Keratinocyte (primary cell): ENCODE data around the gene FRMD3. TPM values are rescaled to one million over a fixed set of nuclear protein-coding genes. Genes with fewer than 3 reads are reported as not detected.

Source experiments
- DNase-seq: peaks from one replicate; pipeline ENCODE4 v3.0.0-alpha.2; 2011; ENCODE audit warnings: low read depth, missing footprints, low spot score
- FAIRE-seq: peaks from 2 replicates; lab custom pipeline; 2011; peaks lifted over from hg19 to GRCh38; lab: Jason Lieb, UNC
- H2AFZ ChIP-seq: 2 replicates; pipeline ENCODE4 v1.6.0; 2012; ENCODE audit warnings: low read length, control low read depth, inconsistent platforms; ENCODE audit not compliant: control insufficient read depth
- H3K27ac ChIP-seq: 2 replicates; pipeline ENCODE4 v1.5.1; 2011; ENCODE audit warnings: low read length; ENCODE audit not compliant: control insufficient read depth, insufficient read depth
- H3K27me3 ChIP-seq: 3 replicates; pipeline ENCODE4 v1.6.0; 2011; ENCODE audit warnings: low read length; ENCODE audit not compliant: control insufficient read depth, insufficient read depth; ENCODE audit errors: extremely low read depth
- H3K36me3 ChIP-seq, 2 experiments: 2 replicates in 1 of 2; 3 replicates in 1 of 2; pipeline ENCODE4 v1.5.1; 2011; ENCODE audit warnings: low read length in 2 of 2, mild to moderate bottlenecking in 1 of 2; ENCODE audit not compliant: control insufficient read depth in 2 of 2, insufficient read depth in 2 of 2; ENCODE audit errors: extremely low read depth in 1 of 2
- H3K4me1 ChIP-seq: 3 replicates; pipeline ENCODE4 v1.5.1; 2011; ENCODE audit warnings: low read length; ENCODE audit not compliant: control insufficient read depth, insufficient read depth; ENCODE audit errors: extremely low read depth
- H3K4me2 ChIP-seq: 3 replicates; pipeline ENCODE4 v1.6.0; 2011; ENCODE audit warnings: low read depth, low read length; ENCODE audit not compliant: control insufficient read depth, insufficient read depth; ENCODE audit errors: extremely low read depth
- H3K4me3 ChIP-seq, 3 experiments: fragments of 200-600 bp in 1 of 3; sonication (generic) in 1 of 3; 2 replicates in 2 of 3; 3 replicates in 1 of 3; pipeline ENCODE4 v1.5.1; 2011 to 2016; ENCODE audit warnings: low read length in 3 of 3, mild to moderate bottlenecking in 3 of 3, control low read depth in 2 of 3, inconsistent platforms in 1 of 3, low read depth in 1 of 3, mixed read lengths in 1 of 3, mixed run types in 1 of 3, moderate library complexity in 1 of 3; ENCODE audit not compliant: control insufficient read depth in 2 of 3, insufficient read depth in 2 of 3; ENCODE audit errors: extremely low read depth in 1 of 3
- H3K79me2 ChIP-seq: 2 replicates; pipeline ENCODE4 v1.6.0; 2012; ENCODE audit warnings: low read length; ENCODE audit not compliant: control insufficient read depth, insufficient read depth
- H3K9ac ChIP-seq: 3 replicates; pipeline ENCODE4 v1.6.0; 2011; ENCODE audit warnings: low read length; ENCODE audit not compliant: control insufficient read depth, insufficient read depth; ENCODE audit errors: extremely low read depth
- H3K9me1 ChIP-seq: 3 replicates; pipeline ENCODE4 v1.6.0; 2011; ENCODE audit warnings: low read length; ENCODE audit not compliant: control insufficient read depth, insufficient read depth; ENCODE audit errors: extremely low read depth
- H3K9me3 ChIP-seq: 2 replicates; pipeline ENCODE4 v1.5.1; 2012; ENCODE audit warnings: low read depth, low read length; ENCODE audit not compliant: control insufficient read depth
- H4K20me1 ChIP-seq: 3 replicates; pipeline ENCODE4 v1.6.0; 2011; ENCODE audit warnings: low read length; ENCODE audit not compliant: control insufficient read depth, insufficient read depth; ENCODE audit errors: extremely low read depth
- EZH2 ChIP-seq: IDR thresholded peaks from one replicate; pipeline ENCODE4 v1.6.1; 2012; ENCODE audit warnings: inconsistent platforms, mild to moderate bottlenecking, low read length, moderate library complexity
- dilution Hi-C: fragments of 300-500 bp; cut with MboI; formaldehyde crosslinking; loops from one replicate; pipeline ENCODE4 v1.7.0; 2020; ENCODE audit warnings: low sequenced_read_pairs; ENCODE audit not compliant: extremely low pct_ligation_motif_present
- polyA plus RNA-seq, 5 experiments: library from polyadenylated mRNA; depleted of rRNA in 3 of 5; stranded (reverse) in 3 of 5; stranded (forward) in 1 of 5; unstranded in 1 of 5; fragments of >200 nt; gene quantifications; 1 replicate in 1 of 5; 2 replicates in 3 of 5; 3 replicates in 1 of 5; pipeline versions ENCODE4 v1.2.1 to v1.2.3, GENCODE V29; 2011 to 2012; ENCODE audit warnings: missing spikeins in 2 of 5, low read depth in 1 of 5, low replicate concordance in 1 of 5
- TF ChIP-seq, protein P1 (sequence below), 3 experiments: IDR thresholded peaks in 1 of 3; conservative IDR thresholded peaks in 1 of 3; optimal IDR thresholded peaks in 1 of 3; 2 replicates in 2 of 3; 3 replicates in 1 of 3; pipeline versions ENCODE3 to v1.5.1; 2011; ENCODE audit warnings: low read length in 3 of 3, mild to moderate bottlenecking in 3 of 3, moderate library complexity in 2 of 3, control low read depth in 1 of 3, inconsistent platforms in 1 of 3; ENCODE audit not compliant: insufficient read depth in 2 of 3; ENCODE audit errors: extremely low read depth in 1 of 3

The FRMD3 gene
- polyA plus RNA-seq, 1 donor (not counting 4 experiments of a cell fraction or from before 2014, with no cell fraction given), result 0.21 TPM

- H3K9ac ChIP-seq, result no peak overlapping the region
- no peak overlapping the region for H3K27ac ChIP-seq
- H3K36me3 ChIP-seq, result no peaks in the 10 kb centered on the region
- DNase-seq (no peak), FAIRE-seq (no peak)
- H3K79me2 ChIP-seq, result no peaks in the 10 kb centered on the region
- no peaks in the 10 kb centered on the region for H3K9me3 ChIP-seq
- no peaks in the 10 kb centered on the region for H3K27me3 ChIP-seq
- peaks cover 3% of the 10 kb centered on the region for H3K9me1 ChIP-seq
- H3K4me3 ChIP-seq, result peak overlapping the region in 1 of 3 experiments; percentile 21
- H3K4me2 ChIP-seq, result peak overlapping the region; percentile 50
- no peaks in the 10 kb centered on the region for H4K20me1 ChIP-seq
- no peak for TF ChIP-seq EZH2
- dilution Hi-C loops, result no loop called here
- no peak overlapping the region for H2AFZ ChIP-seq
- peaks cover 18% of the 10 kb centered on the region for H3K4me1 ChIP-seq
These were observed 257.4 kb downstream of the FRMD3 start for GRCh38 chr9:83280790-83281189.

- Histone ChIP-seq H3K9me1 (peaks cover 3% of the 10 kb centered on the region), H2AFZ (no peak overlapping the region), H3K36me3 (no peaks in the 10 kb centered on the region), H3K4me3 (no peak overlapping the region), H3K4me1 (peaks cover 18% of the 10 kb centered on the region), H3K27me3 (no peaks in the 10 kb centered on the region), H3K27ac (no peak overlapping the region), H3K79me2 (no peaks in the 10 kb centered on the region), H3K9ac (no peak overlapping the region), H3K4me2 (no peak overlapping the region), H4K20me1 (no peaks in the 10 kb centered on the region), H3K9me3 (no peaks in the 10 kb centered on the region)
- no peak for DNase-seq
- FAIRE-seq, result no peak
- dilution Hi-C loops, result no loop called here
- TF ChIP-seq, protein P1, sequence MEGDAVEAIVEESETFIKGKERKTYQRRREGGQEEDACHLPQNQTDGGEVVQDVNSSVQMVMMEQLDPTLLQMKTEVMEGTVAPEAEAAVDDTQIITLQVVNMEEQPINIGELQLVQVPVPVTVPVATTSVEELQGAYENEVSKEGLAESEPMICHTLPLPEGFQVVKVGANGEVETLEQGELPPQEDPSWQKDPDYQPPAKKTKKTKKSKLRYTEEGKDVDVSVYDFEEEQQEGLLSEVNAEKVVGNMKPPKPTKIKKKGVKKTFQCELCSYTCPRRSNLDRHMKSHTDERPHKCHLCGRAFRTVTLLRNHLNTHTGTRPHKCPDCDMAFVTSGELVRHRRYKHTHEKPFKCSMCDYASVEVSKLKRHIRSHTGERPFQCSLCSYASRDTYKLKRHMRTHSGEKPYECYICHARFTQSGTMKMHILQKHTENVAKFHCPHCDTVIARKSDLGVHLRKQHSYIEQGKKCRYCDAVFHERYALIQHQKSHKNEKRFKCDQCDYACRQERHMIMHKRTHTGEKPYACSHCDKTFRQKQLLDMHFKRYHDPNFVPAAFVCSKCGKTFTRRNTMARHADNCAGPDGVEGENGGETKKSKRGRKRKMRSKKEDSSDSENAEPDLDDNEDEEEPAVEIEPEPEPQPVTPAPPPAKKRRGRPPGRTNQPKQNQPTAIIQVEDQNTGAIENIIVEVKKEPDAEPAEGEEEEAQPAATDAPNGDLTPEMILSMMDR (optimal IDR thresholded peaks at IDR 0.05 in 1 of 3, IDR thresholded peaks at IDR 0.05 in 1 of 3, conservative IDR thresholded peaks at IDR 0.05 in 1 of 3; ENCODE audit: extremely low read depth in 1 of 3, insufficient read depth in 2 of 3, low read length in 3 of 3), result no peak
- no peak for TF ChIP-seq EZH2
These were observed 257.9 kb downstream of the FRMD3 start for GRCh38 chr9:83280268-83280667.

DNA sequence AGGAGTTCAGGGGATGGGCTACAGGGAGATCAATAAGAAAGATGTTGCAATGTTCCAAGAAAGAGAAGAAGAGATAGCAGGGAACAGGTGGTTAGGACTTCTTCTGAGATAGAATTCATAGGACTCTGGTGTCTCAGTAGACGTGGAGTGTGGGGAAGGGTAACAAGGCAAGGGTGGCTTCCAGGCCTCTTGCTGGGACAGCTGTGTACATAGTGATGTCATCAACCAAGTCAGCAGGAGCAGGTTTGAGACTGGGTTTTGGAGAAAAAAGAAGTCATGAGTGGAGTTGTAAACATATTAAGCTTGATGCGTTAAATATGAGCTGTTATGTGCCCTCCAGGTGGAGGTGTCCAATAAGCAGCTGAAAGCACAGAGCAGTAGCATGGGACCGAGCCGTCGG is 263.4 kb downstream of the FRMD3 start:
- no peaks in the 10 kb centered on the region for H3K27me3 ChIP-seq
- H3K4me1 ChIP-seq, result peaks cover 5% of the 10 kb centered on the region
- TF ChIP-seq, protein P1 (optimal IDR thresholded peaks at IDR 0.05 in 1 of 3, IDR thresholded peaks at IDR 0.05 in 1 of 3, conservative IDR thresholded peaks at IDR 0.05 in 1 of 3; ENCODE audit: extremely low read depth in 1 of 3, insufficient read depth in 2 of 3, low read length in 3 of 3), result no peak
- no peak for TF ChIP-seq EZH2
- dilution Hi-C loops, result no loop called here
- no peak overlapping the region for H3K4me2 ChIP-seq
- no peak overlapping the region for H2AFZ ChIP-seq
- H3K36me3 ChIP-seq, result no peaks in the 10 kb centered on the region
- FAIRE-seq (no peak), DNase-seq (no peak)
- H3K4me3 ChIP-seq, result no peak overlapping the region
- H3K27ac ChIP-seq, result no peak overlapping the region
- H3K9ac ChIP-seq, result no peak overlapping the region
- H3K9me1 ChIP-seq, result no peaks in the 10 kb centered on the region
- no peaks in the 10 kb centered on the region for H4K20me1 ChIP-seq
- no peaks in the 10 kb centered on the region for H3K9me3 ChIP-seq
- no peaks in the 10 kb centered on the region for H3K79me2 ChIP-seq
